H1 (cell line): Measurements from ENCODE around the gene OGFOD1. TPM values are rescaled to one million over a fixed set of nuclear protein-coding genes. Genes with fewer than 3 reads are reported as not detected.

Experiments
- CTCF ChIA-PET: fragments of 300-600 bp; sonication (Branson Sonifier 250); formaldehyde crosslinking; loops from one replicate; lab custom pipeline; 2021; ENCODE audit not compliant: partially characterized antibody; lab: Charles Lee
- POLR2A ChIA-PET: fragments of 300-600 bp; sonication (Branson Sonifier 250); formaldehyde crosslinking; loops from one replicate; lab custom pipeline; 2021; ENCODE audit warnings: inconsistent platforms; ENCODE audit not compliant: partially characterized antibody; lab: Charles Lee
- DNase-seq, 2 experiments: peaks; one replicate each; pipeline versions ENCODE4 v3.0.0 to v3.0.0-alpha.2; 2010 to 2022; ENCODE audit warnings: low spot score in 2 of 2, low read depth in 1 of 2, mixed read lengths in 1 of 2
- FAIRE-seq: peaks from 2 replicates; lab custom pipeline; 2011; peaks lifted over from hg19 to GRCh38; lab: Jason Lieb, UNC
- H2AFZ ChIP-seq: 2 replicates; pipeline ENCODE4 v1.8.1; 2012; ENCODE audit warnings: low read length, inconsistent platforms
- H2AK5ac ChIP-seq: 2 replicates; pipeline ENCODE4 v1.6.1; 2013; ENCODE audit warnings: low read depth, low read length
- H2BK120ac ChIP-seq: replicated peaks from 2 replicates; pipeline ENCODE3; 2013; ENCODE audit warnings: low read depth, low read length, inconsistent platforms
- H2BK12ac ChIP-seq: 2 replicates; pipeline ENCODE4 v1.6.1; 2013; ENCODE audit warnings: low read depth, low read length
- H2BK15ac ChIP-seq: 2 replicates; pipeline ENCODE4 v1.6.1; 2013; ENCODE audit warnings: low read length
- H2BK20ac ChIP-seq: 2 replicates; pipeline ENCODE4 v1.6.1; 2013; ENCODE audit warnings: low read length
- H2BK5ac ChIP-seq: 2 replicates; pipeline ENCODE4 v1.6.1; 2013; ENCODE audit warnings: low read depth, low read length
- H3K14ac ChIP-seq: 2 replicates; pipeline ENCODE4 v1.6.1; 2013; ENCODE audit warnings: inconsistent platforms; ENCODE audit not compliant: insufficient read length
- H3K18ac ChIP-seq: 2 replicates; pipeline ENCODE4 v1.6.1; 2013; ENCODE audit warnings: low read length; ENCODE audit errors: extremely low read depth
- H3K23ac ChIP-seq: 2 replicates; pipeline ENCODE4 v1.6.1; 2013; ENCODE audit warnings: inconsistent platforms; ENCODE audit not compliant: insufficient read length
- H3K23me2 ChIP-seq: 2 replicates; pipeline ENCODE4 v1.6.1; 2013; ENCODE audit warnings: low read depth, low read length
- H3K27ac ChIP-seq: 2 replicates; pipeline ENCODE4 v1.6.1; 2011; ENCODE audit warnings: low read depth, low read length, inconsistent platforms
- H3K27me3 ChIP-seq, 4 experiments: replicated peaks in 1 of 4; 1 replicate in 1 of 4; 2 replicates in 3 of 4; pipeline versions ENCODE4 v1.6.1 to v1.8.1; 2011 to 2013; ENCODE audit warnings: low read length in 3 of 4, mild to moderate bottlenecking in 3 of 4, inconsistent platforms in 2 of 4, mixed read lengths in 2 of 4, moderate library complexity in 1 of 4; ENCODE audit not compliant: control insufficient read depth in 3 of 4, insufficient read depth in 3 of 4; ENCODE audit errors: extremely low read depth in 1 of 4
- H3K36me3 ChIP-seq, 4 experiments: 2 replicates each; pipeline versions ENCODE4 v1.6.1 to v1.8.1; 2011 to 2013; ENCODE audit warnings: mild to moderate bottlenecking in 4 of 4, low read length in 3 of 4, moderate library complexity in 2 of 4, control low read depth in 1 of 4, inconsistent platforms in 1 of 4; ENCODE audit not compliant: insufficient read depth in 4 of 4, control insufficient read depth in 2 of 4
- H3K4ac ChIP-seq: replicated peaks from 2 replicates; pipeline ENCODE3; 2013; ENCODE audit warnings: low read length, low read depth, mixed read lengths, inconsistent platforms; ENCODE audit not compliant: insufficient read length
- H3K4me1 ChIP-seq, 4 experiments: replicated peaks in 1 of 4; 1 replicate in 1 of 4; 2 replicates in 3 of 4; pipeline versions ENCODE4 v1.6.1 to v1.8.1; 2011 to 2013; ENCODE audit warnings: low read length in 3 of 4, inconsistent platforms in 2 of 4, mixed read lengths in 1 of 4; ENCODE audit not compliant: insufficient read depth in 4 of 4, control insufficient read depth in 3 of 4
- H3K4me2 ChIP-seq, 2 experiments: 2 replicates each; pipeline versions ENCODE4 v1.6.1 to v1.8.1; 2011 to 2013; ENCODE audit warnings: low read depth in 2 of 2, low read length in 2 of 2, control low read depth in 1 of 2, inconsistent platforms in 1 of 2, mild to moderate bottlenecking in 1 of 2; ENCODE audit not compliant: insufficient read depth in 1 of 2
- H3K4me3 ChIP-seq, 4 experiments: fragments of 200-600, 300-600 bp in 1 of 4; sonication (generic), shearing (Covaris generic), sonication (Bioruptor Twin) in 1 of 4; 2 replicates each; pipeline versions ENCODE4 v1.5.1 to v1.8.1; 2011 to 2016; ENCODE audit warnings: low read length in 4 of 4, low read depth in 3 of 4, control low read depth in 2 of 4, inconsistent platforms in 2 of 4, mild to moderate bottlenecking in 2 of 4, mixed read lengths in 1 of 4, moderate library complexity in 1 of 4; ENCODE audit not compliant: insufficient read depth in 2 of 4; ENCODE audit errors: extremely low read depth in 1 of 4
- H3K56ac ChIP-seq: replicated peaks from 2 replicates; pipeline ENCODE3; 2013; ENCODE audit warnings: low read depth, mild to moderate bottlenecking, mixed read lengths, low read length, inconsistent platforms; ENCODE audit not compliant: insufficient read length
- H3K79me1 ChIP-seq: 2 replicates; pipeline ENCODE4 v1.6.1; 2013; ENCODE audit warnings: low read depth, low read length, control low read depth
- H3K79me2 ChIP-seq, 2 experiments: 2 replicates each; pipeline versions ENCODE4 v1.6.1 to v1.8.1; 2012 to 2013; ENCODE audit warnings: low read length in 2 of 2, mild to moderate bottlenecking in 2 of 2, inconsistent platforms in 1 of 2; ENCODE audit not compliant: insufficient read depth in 2 of 2, control insufficient read depth in 1 of 2
- H3K9ac ChIP-seq, 4 experiments: replicated peaks in 1 of 4; 1 replicate in 1 of 4; 2 replicates in 3 of 4; pipeline versions ENCODE4 v1.6.1 to v1.8.1; 2011 to 2013; ENCODE audit warnings: low read depth in 3 of 4, low read length in 3 of 4, control low read depth in 2 of 4, mild to moderate bottlenecking in 2 of 4, moderate library complexity in 2 of 4, inconsistent platforms in 1 of 4; ENCODE audit errors: extremely low read depth in 1 of 4
- H3K9me3 ChIP-seq, 2 experiments: 2 replicates each; pipeline versions ENCODE4 v1.6.1 to v1.8.1; 2012 to 2013; ENCODE audit warnings: mild to moderate bottlenecking in 2 of 2, moderate library complexity in 2 of 2, control low read depth in 1 of 2, inconsistent platforms in 1 of 2, low read depth in 1 of 2, low read length in 1 of 2, mixed read lengths in 1 of 2; ENCODE audit not compliant: insufficient read depth in 2 of 2
- H4K20me1 ChIP-seq, 2 experiments: replicated peaks in 1 of 2; 2 replicates each; pipeline versions ENCODE3 to v1.8.1; 2011 to 2013; ENCODE audit warnings: inconsistent platforms in 2 of 2, low read length in 2 of 2, mild to moderate bottlenecking in 1 of 2; ENCODE audit not compliant: insufficient read depth in 2 of 2, control insufficient read depth in 1 of 2
- H4K5ac ChIP-seq: 2 replicates; pipeline ENCODE4 v1.6.1; 2013; ENCODE audit warnings: low read length, low read depth, mixed read lengths, inconsistent platforms; ENCODE audit not compliant: insufficient read length
- H4K8ac ChIP-seq: 2 replicates; pipeline ENCODE4 v1.8.0; 2013; ENCODE audit warnings: mild to moderate bottlenecking, moderate library complexity, low read length, inconsistent platforms; ENCODE audit not compliant: insufficient read depth; ENCODE audit errors: extremely low read depth
- H4K91ac ChIP-seq: replicated peaks from 2 replicates; pipeline ENCODE3; 2013; ENCODE audit warnings: low read length, mixed read lengths, inconsistent platforms; ENCODE audit not compliant: insufficient read length
- CEBPB ChIP-seq: IDR thresholded peaks from 2 replicates; pipeline ENCODE4 v1.6.1; 2012; ENCODE audit warnings: low read depth, low read length
- CHD2 ChIP-seq: IDR thresholded peaks from 2 replicates; pipeline ENCODE4 v1.6.1; 2012; ENCODE audit warnings: low read length, improper control_type of control experiment
- CTBP2 ChIP-seq: IDR thresholded peaks from 2 replicates; pipeline ENCODE4 v1.7.0; 2011; ENCODE audit warnings: borderline replicate concordance, mild to moderate bottlenecking, moderate library complexity, mixed read lengths, low read length; ENCODE audit not compliant: insufficient read depth, insufficient read length
- JUND ChIP-seq: IDR thresholded peaks from 2 replicates; pipeline ENCODE4 v1.6.1; 2011; ENCODE audit warnings: mild to moderate bottlenecking, improper control_type of control experiment, low read length
- MAFK ChIP-seq: IDR thresholded peaks from 2 replicates; pipeline ENCODE4 v1.6.1; 2012; ENCODE audit warnings: low read depth, mild to moderate bottlenecking, improper control_type of control experiment, low read length
- MAX ChIP-seq: IDR thresholded peaks from 2 replicates; pipeline ENCODE4 v1.6.1; 2012; ENCODE audit warnings: inconsistent platforms
- NRF1 ChIP-seq: IDR thresholded peaks from 2 replicates; pipeline ENCODE4 v1.6.1; 2011; ENCODE audit warnings: mild to moderate bottlenecking, low read depth, low read length, improper control_type of control experiment
- POLR2A ChIP-seq, 2 experiments: IDR thresholded peaks; 1 replicate in 1 of 2; 2 replicates in 1 of 2; pipeline ENCODE4 v1.6.1; 2011; ENCODE audit warnings: low read depth in 2 of 2, low read length in 2 of 2, mild to moderate bottlenecking in 2 of 2; ENCODE audit errors: control extremely low read depth in 1 of 2
- RNF2 ChIP-seq: fragments of 200-900, 300-1000 bp; sonication (generic); IDR thresholded peaks from 2 replicates; pipeline ENCODE4 v1.7.1; 2016; ENCODE audit warnings: borderline replicate concordance, low read depth, mild to moderate bottlenecking, antibody characterized with exemption, low read length; ENCODE audit not compliant: poor library complexity, severe bottlenecking; ENCODE audit errors: missing control alignments
- RXRA ChIP-seq: IDR thresholded peaks from 2 replicates; pipeline ENCODE4 v1.6.1; 2011; ENCODE audit warnings: low read depth, mild to moderate bottlenecking, low read length, moderate library complexity; ENCODE audit not compliant: insufficient read depth
- SIN3A ChIP-seq, 2 experiments: IDR thresholded peaks in 1 of 2; conservative IDR thresholded peaks in 1 of 2; 2 replicates each; pipeline ENCODE4 v1.6.1; 2011 to 2012; ENCODE audit warnings: low read length in 2 of 2, improper control_type of control experiment in 1 of 2, low read depth in 1 of 2, mild to moderate bottlenecking in 1 of 2
- SIX5 ChIP-seq: IDR thresholded peaks from 2 replicates; pipeline ENCODE4 v1.6.1; 2011; ENCODE audit warnings: mild to moderate bottlenecking, low read depth, low read length
- SUZ12 ChIP-seq: fragments of 200-600 bp; sonication (generic); IDR thresholded peaks from 2 replicates; pipeline ENCODE4 v1.6.1; 2012; ENCODE audit warnings: mild to moderate bottlenecking, inconsistent platforms, low read length, moderate library complexity, mixed read lengths
- ZNF274 ChIP-seq: IDR thresholded peaks from 2 replicates; pipeline ENCODE4 v1.7.0; 2012; ENCODE audit warnings: low read length, borderline replicate concordance; ENCODE audit errors: extremely low read depth
- WGBS, 2 experiments: shearing (Covaris generic) in 1 of 2; methylation state at CpG; one replicate each; pipeline versions ENCODE4 v1.1.6 to v1.1.7; 2013 to 2015; ENCODE audit warnings: low lambda C conversion rate in 2 of 2, mixed read lengths in 2 of 2, inconsistent platforms in 1 of 2, low coverage in 1 of 2, missing lambda C conversion rate in 1 of 2; ENCODE audit not compliant: insufficient replicate concordance in 2 of 2, insufficient coverage in 1 of 2, insufficient read length in 1 of 2; ENCODE audit errors: extremely low coverage in 1 of 2, missing lambda C conversion rate in 1 of 2; 5-methylcytosine and 5-hydroxymethylcytosine counted together
- polyA plus RNA-seq, 7 experiments: library from polyadenylated mRNA; depleted of rRNA in 3 of 7; stranded (reverse) in 5 of 7; unstranded in 2 of 7; fragments of >200 nt in 5 of 7; fragments of 200-250 nt in 2 of 7; gene quantifications; 1 replicate in 5 of 7; 2 replicates in 1 of 7; 4 replicates in 1 of 7; pipeline versions ENCODE4 v1.2.1 to v1.2.3, GENCODE V29; 2011 to 2013; ENCODE audit warnings: missing spikeins in 2 of 7, mixed read lengths in 2 of 7
- total RNA-seq: library from RNA; stranded (reverse); fragmentation: NEBNext Ultra II Directional; extraction: Animal tissue kit (Norgen Biotek cat#: 25700); gene quantifications from 2 replicates; pipeline ENCODE4 v1.2.1, GENCODE V29; 2021

The OGFOD1 gene
- total and polyA plus RNA-seq, 2 of the 8 experiments (the other 6 are each of a cell fraction or from before 2014, with no cell fraction given): 24.6 to 61.4 TPM

GRCh38 chr16:56463153-56463552 is 11.8 kb downstream of the OGFOD1 start:
- Histone ChIP-seq H2BK15ac (no peak overlapping the region), H3K27me3 (no peaks in the 10 kb centered on the region), H3K4me1 (no peaks in the 10 kb centered on the region), H3K56ac (no peak overlapping the region), H3K79me1 (no peaks in the 10 kb centered on the region), H2BK20ac (no peak overlapping the region), H3K4ac (no peak overlapping the region), H4K8ac (no peak overlapping the region), H3K9ac (no peak overlapping the region), H3K18ac (no peak overlapping the region), H3K4me2 (no peak overlapping the region), H2BK120ac (no peak overlapping the region), H2BK12ac (no peak overlapping the region), H4K20me1 (no peaks in the 10 kb centered on the region), H3K14ac (no peak overlapping the region), H3K4me3 (no peak overlapping the region), H2AFZ (no peak overlapping the region), H3K79me2 (no peaks in the 10 kb centered on the region), H3K27ac (no peak overlapping the region), H2AK5ac (no peak overlapping the region), H3K23me2 (no peaks in the 10 kb centered on the region), H3K9me3 (no peaks in the 10 kb centered on the region), H3K36me3 (peaks cover 13 to 73% (median 50%) of the 10 kb centered on the region in 4 experiments), H4K5ac (no peak overlapping the region), H4K91ac (no peak overlapping the region), H2BK5ac (no peak overlapping the region), H3K23ac (no peak overlapping the region)
- 98% methylated on average over 6 of the region's 6 CpGs; no CpG with 5 or more reads in 1 of the 2 experiments for WGBS, 2 experiments
- no peak for FAIRE-seq
- no peak for TF ChIP-seq RNF2
- no peak for TF ChIP-seq JUND
- TF ChIP-seq CTBP2: no peak
- TF ChIP-seq SUZ12: no peak
- TF ChIP-seq POLR2A (IDR thresholded peaks at IDR 0.05; ENCODE audit: control extremely low read depth in 1 of 2, low read depth in 2 of 2, low read length in 2 of 2): no peak
- no peak for TF ChIP-seq RXRA
- TF ChIP-seq SIX5: no peak
- no peak for TF ChIP-seq SIN3A (conservative IDR thresholded peaks at IDR 0.05 in 1 of 2, IDR thresholded peaks at IDR 0.05 in 1 of 2; ENCODE audit: low read depth in 1 of 2, low read length in 2 of 2)
- no peak for TF ChIP-seq MAX
- no peak for TF ChIP-seq NRF1
- no peak for TF ChIP-seq ZNF274
- no peak for TF ChIP-seq CHD2
- no peak for TF ChIP-seq MAFK
- TF ChIP-seq CEBPB: no peak
- ChIA-PET CTCF (no interaction called here), POLR2A (interaction anchor here (1.2 kb wide), 1 partner anchor 18 kb away, joined by 5 read pairs; no protein-coding TSS in a partner anchor)
- no peak for DNase-seq
